ENCODE data around the gene UQCRFS1.

The UQCRFS1 gene

GRCh38 chr19:29206453-29206852 is 6.5 kb downstream of the UQCRFS1 start:
- Mint-ChIP-seq H3K4me1 (ENCODE audit: low read depth) (peaks cover 23% of the 10 kb centered on the region), H3K9me3 (peaks cover 4% of the 10 kb centered on the region), H3K27ac (no peak overlapping the region), H3K4me3 (no peak overlapping the region), H3K36me3 (ENCODE audit: low read depth) (peaks cover 33% of the 10 kb centered on the region), H3K27me3 (ENCODE audit: low read depth) (no peaks in the 10 kb centered on the region)

- Mint-ChIP-seq H3K4me3 (no peak overlapping the region), H3K4me1 (ENCODE audit: low read depth) (peaks cover 7% of the 10 kb centered on the region), H3K27me3 (ENCODE audit: low read depth) (no peaks in the 10 kb centered on the region), H3K9me3 (peaks cover 13% of the 10 kb centered on the region), H3K27ac (no peak overlapping the region), H3K36me3 (ENCODE audit: low read depth) (peaks cover 12% of the 10 kb centered on the region)
Measured at GRCh38 chr19:29202281-29202680, 10.7 kb downstream of the UQCRFS1 start.

- H3K27ac Mint-ChIP-seq: no peak overlapping the region
- peaks cover 7% of the 10 kb centered on the region for H3K4me1 Mint-ChIP-seq (ENCODE audit: low read depth)
- H3K9me3 Mint-ChIP-seq: peaks cover 13% of the 10 kb centered on the region
- peaks cover 12% of the 10 kb centered on the region for H3K36me3 Mint-ChIP-seq (ENCODE audit: low read depth)
- no peak overlapping the region for H3K4me3 Mint-ChIP-seq
- H3K27me3 Mint-ChIP-seq (ENCODE audit: low read depth): no peaks in the 10 kb centered on the region
Measured at GRCh38 chr19:29201855-29202254, 11.1 kb downstream of the UQCRFS1 start.

- Mint-ChIP-seq H3K36me3 (ENCODE audit: low read depth) (no peaks in the 10 kb centered on the region), H3K4me1 (ENCODE audit: low read depth) (peaks cover 4% of the 10 kb centered on the region), H3K27me3 (ENCODE audit: low read depth) (peaks cover 5% of the 10 kb centered on the region), H3K9me3 (peaks cover 13% of the 10 kb centered on the region), H3K4me3 (no peak overlapping the region), H3K27ac (no peak overlapping the region)
Measured at GRCh38 chr19:29194658-29195057, 18.3 kb downstream of the UQCRFS1 start.

GRCh38 chr19:29193155-29193554 is 19.8 kb downstream of the UQCRFS1 start:
- H3K36me3 Mint-ChIP-seq (ENCODE audit: low read depth): no peaks in the 10 kb centered on the region
- peaks cover 4% of the 10 kb centered on the region for H3K9me3 Mint-ChIP-seq
- peaks cover 5% of the 10 kb centered on the region for H3K27me3 Mint-ChIP-seq (ENCODE audit: low read depth)
- no peak overlapping the region for H3K4me3 Mint-ChIP-seq
- peaks cover 4% of the 10 kb centered on the region for H3K4me1 Mint-ChIP-seq (ENCODE audit: low read depth)
- H3K27ac Mint-ChIP-seq: no peak overlapping the region

- Mint-ChIP-seq H3K4me1 (ENCODE audit: low read depth) (peaks cover 4% of the 10 kb centered on the region), H3K27me3 (ENCODE audit: low read depth) (peaks cover 5% of the 10 kb centered on the region), H3K4me3 (no peak overlapping the region), H3K27ac (no peak overlapping the region), H3K36me3 (ENCODE audit: low read depth) (no peaks in the 10 kb centered on the region), H3K9me3 (no peaks in the 10 kb centered on the region)
Measured at GRCh38 chr19:29191005-29191404, 21.9 kb downstream of the UQCRFS1 start.

- no peak overlapping the region for H3K27ac Mint-ChIP-seq
Measured at GRCh38 chr19:29189033-29189360, 24.0 kb downstream of the UQCRFS1 start.

GRCh38 chr19:29188289-29189032 is 24.5 kb downstream of the UQCRFS1 start:
- Mint-ChIP-seq H3K27ac (no peak overlapping the region), H3K4me3 (no peak overlapping the region), H3K4me1 (ENCODE audit: low read depth) (peaks cover 4% of the 10 kb centered on the region), H3K27me3 (ENCODE audit: low read depth) (peaks cover 5% of the 10 kb centered on the region), H3K9me3 (no peaks in the 10 kb centered on the region), H3K36me3 (ENCODE audit: low read depth) (no peaks in the 10 kb centered on the region)

More at GRCh38 chr19:29189033-29189360, 24.0 kb downstream of the UQCRFS1 start:
- Mint-ChIP-seq H3K4me3 (no peak overlapping the region), H3K36me3 (ENCODE audit: low read depth) (no peaks in the 10 kb centered on the region), H3K27me3 (ENCODE audit: low read depth) (peaks cover 5% of the 10 kb centered on the region), H3K9me3 (no peaks in the 10 kb centered on the region), H3K4me1 (ENCODE audit: low read depth) (peaks cover 4% of the 10 kb centered on the region)

- H3K27me3 Mint-ChIP-seq (ENCODE audit: low read depth): no peaks in the 10 kb centered on the region
- H3K36me3 Mint-ChIP-seq (ENCODE audit: low read depth): no peaks in the 10 kb centered on the region
- no peak overlapping the region for H3K4me3 Mint-ChIP-seq
- no peaks in the 10 kb centered on the region for H3K4me1 Mint-ChIP-seq (ENCODE audit: low read depth)
- no peaks in the 10 kb centered on the region for H3K9me3 Mint-ChIP-seq
- H3K27ac Mint-ChIP-seq: no peak overlapping the region
Measured at GRCh38 chr19:29187676-29188075, 25.3 kb downstream of the UQCRFS1 start.

GRCh38 chr19:29185427-29185826 is 27.5 kb downstream of the UQCRFS1 start:
- Mint-ChIP-seq H3K9me3 (no peaks in the 10 kb centered on the region), H3K27me3 (ENCODE audit: low read depth) (no peaks in the 10 kb centered on the region), H3K4me1 (ENCODE audit: low read depth) (no peaks in the 10 kb centered on the region), H3K4me3 (no peak overlapping the region), H3K27ac (no peak overlapping the region), H3K36me3 (ENCODE audit: low read depth) (no peaks in the 10 kb centered on the region)

- Mint-ChIP-seq H3K36me3 (ENCODE audit: low read depth) (peaks cover 3% of the 10 kb centered on the region), H3K9me3 (peaks cover 48% of the 10 kb centered on the region), H3K27me3 (ENCODE audit: low read depth) (no peaks in the 10 kb centered on the region), H3K27ac (no peak overlapping the region), H3K4me3 (no peak overlapping the region), H3K4me1 (ENCODE audit: low read depth) (no peaks in the 10 kb centered on the region)
Measured at GRCh38 chr19:29176981-29177754, 35.8 kb downstream of the UQCRFS1 start.

GRCh38 chr19:29173896-29174295 is 39.1 kb downstream of the UQCRFS1 start:
- peaks cover 48% of the 10 kb centered on the region for H3K9me3 Mint-ChIP-seq
- no peaks in the 10 kb centered on the region for H3K27me3 Mint-ChIP-seq (ENCODE audit: low read depth)
- H3K27ac Mint-ChIP-seq: no peak overlapping the region
- H3K36me3 Mint-ChIP-seq (ENCODE audit: low read depth): peaks cover 3% of the 10 kb centered on the region
- H3K4me3 Mint-ChIP-seq: no peak overlapping the region
- H3K4me1 Mint-ChIP-seq (ENCODE audit: low read depth): peaks cover 4% of the 10 kb centered on the region

- Mint-ChIP-seq H3K4me1 (ENCODE audit: low read depth) (peaks cover 4% of the 10 kb centered on the region), H3K9me3 (peaks cover 40% of the 10 kb centered on the region), H3K27ac (no peak overlapping the region), H3K27me3 (ENCODE audit: low read depth) (no peaks in the 10 kb centered on the region), H3K4me3 (no peak overlapping the region), H3K36me3 (ENCODE audit: low read depth) (peaks cover 3% of the 10 kb centered on the region)
Measured at GRCh38 chr19:29172302-29172701, 40.6 kb downstream of the UQCRFS1 start.

- Mint-ChIP-seq H3K4me1 (ENCODE audit: low read depth) (peaks cover 4% of the 10 kb centered on the region), H3K9me3 (peaks cover 32% of the 10 kb centered on the region), H3K27me3 (ENCODE audit: low read depth) (no peaks in the 10 kb centered on the region), H3K27ac (no peak overlapping the region), H3K36me3 (ENCODE audit: low read depth) (no peaks in the 10 kb centered on the region), H3K4me3 (no peak overlapping the region)
Measured at GRCh38 chr19:29171525-29171924, 41.4 kb downstream of the UQCRFS1 start.

- Mint-ChIP-seq H3K27ac (no peak overlapping the region), H3K9me3 (peaks cover 23% of the 10 kb centered on the region), H3K27me3 (ENCODE audit: low read depth) (no peaks in the 10 kb centered on the region), H3K4me1 (ENCODE audit: low read depth) (peaks cover 4% of the 10 kb centered on the region), H3K4me3 (no peak overlapping the region), H3K36me3 (ENCODE audit: low read depth) (no peaks in the 10 kb centered on the region)
Measured at GRCh38 chr19:29170554-29170953, 42.4 kb downstream of the UQCRFS1 start.
